Measurements from ENCODE around the gene ARL11.
A peak's percentile ranks its signal among the peaks of the same experiment; 100 is the strongest.

The ARL11 gene

DNA sequence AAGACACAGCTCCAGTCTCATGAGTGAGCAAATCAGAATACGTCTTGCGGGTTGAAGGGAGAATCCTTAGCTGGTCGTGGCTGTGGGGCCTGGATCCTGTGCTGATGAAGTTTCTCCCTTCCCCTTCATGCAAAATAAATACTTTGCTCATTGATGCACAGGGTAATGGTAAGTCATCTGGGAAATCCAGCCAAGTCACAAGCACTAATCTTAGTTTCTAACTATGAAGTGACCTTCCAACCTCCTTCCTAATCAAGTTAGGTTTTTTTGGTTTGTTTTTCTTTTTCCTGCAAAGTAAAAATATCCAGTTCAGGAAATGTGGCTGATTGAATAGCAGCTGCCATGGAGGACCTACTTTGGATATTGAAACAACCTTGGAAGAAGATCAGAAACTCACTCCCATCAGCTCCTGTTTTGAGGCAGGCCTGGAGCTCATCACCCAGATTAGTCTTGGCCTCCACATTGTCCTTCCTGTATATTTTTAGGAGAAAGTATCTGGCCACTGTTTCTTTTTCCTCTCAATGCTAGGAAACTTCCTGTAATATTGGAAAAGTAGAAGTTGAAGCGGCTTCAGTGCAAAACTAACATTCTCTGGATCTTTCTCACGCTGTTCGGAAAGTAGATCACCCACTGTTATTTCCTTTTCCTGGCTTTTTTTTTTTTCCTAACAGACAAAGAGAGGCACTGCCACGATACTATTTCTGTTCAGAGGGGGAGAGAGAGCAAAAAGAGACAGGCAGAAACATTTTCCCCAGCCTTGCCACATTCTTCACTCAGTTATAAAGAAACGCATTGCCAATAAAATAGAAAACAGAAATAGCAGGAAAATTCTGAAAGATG, 12.3 kb upstream of the ARL11 start:
- DNase-seq = no peak

DNA sequence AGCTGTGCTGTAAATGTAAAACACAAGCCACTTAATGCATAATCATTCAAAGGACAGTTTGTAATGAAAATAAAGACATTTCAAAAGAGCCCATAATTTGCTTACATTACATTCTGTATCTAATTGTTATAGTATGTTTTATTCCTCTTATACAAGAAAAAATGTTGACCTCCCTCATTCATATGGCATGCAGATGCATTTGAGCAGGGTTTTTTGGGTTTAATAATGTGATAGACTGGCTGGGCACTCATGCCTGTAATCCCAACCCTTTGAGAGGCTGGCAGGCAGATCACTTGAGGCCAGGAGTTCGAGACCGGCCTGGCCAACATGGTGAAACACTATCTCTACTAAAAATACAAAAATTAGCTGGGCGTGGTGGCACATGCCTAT, 11.6 kb upstream of the ARL11 start:
- no peak for DNase-seq

DNA sequence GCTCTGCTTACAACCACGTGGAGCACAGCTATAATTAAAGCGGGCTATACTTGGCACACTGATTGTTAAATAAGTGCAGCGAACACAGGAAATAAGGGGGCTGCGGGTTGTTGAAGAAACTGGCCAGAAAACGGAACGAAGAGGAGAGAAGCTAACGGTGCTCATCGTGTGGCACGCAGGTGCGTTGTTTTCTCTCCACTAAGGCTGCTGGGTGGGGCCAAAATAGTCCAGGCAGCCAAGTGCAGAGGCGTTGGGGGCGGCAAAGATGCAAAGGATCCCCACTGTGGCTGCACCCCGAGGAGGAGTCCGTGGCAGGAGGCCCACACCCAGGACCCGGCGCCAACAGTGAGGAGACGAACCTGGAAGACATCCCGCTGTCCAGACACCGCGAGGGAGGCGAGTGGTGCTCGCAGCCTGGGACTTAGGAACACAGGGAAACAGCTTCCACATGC, 8.1 kb upstream of the ARL11 start:
- DNase-seq = peak; percentile 60

DNA sequence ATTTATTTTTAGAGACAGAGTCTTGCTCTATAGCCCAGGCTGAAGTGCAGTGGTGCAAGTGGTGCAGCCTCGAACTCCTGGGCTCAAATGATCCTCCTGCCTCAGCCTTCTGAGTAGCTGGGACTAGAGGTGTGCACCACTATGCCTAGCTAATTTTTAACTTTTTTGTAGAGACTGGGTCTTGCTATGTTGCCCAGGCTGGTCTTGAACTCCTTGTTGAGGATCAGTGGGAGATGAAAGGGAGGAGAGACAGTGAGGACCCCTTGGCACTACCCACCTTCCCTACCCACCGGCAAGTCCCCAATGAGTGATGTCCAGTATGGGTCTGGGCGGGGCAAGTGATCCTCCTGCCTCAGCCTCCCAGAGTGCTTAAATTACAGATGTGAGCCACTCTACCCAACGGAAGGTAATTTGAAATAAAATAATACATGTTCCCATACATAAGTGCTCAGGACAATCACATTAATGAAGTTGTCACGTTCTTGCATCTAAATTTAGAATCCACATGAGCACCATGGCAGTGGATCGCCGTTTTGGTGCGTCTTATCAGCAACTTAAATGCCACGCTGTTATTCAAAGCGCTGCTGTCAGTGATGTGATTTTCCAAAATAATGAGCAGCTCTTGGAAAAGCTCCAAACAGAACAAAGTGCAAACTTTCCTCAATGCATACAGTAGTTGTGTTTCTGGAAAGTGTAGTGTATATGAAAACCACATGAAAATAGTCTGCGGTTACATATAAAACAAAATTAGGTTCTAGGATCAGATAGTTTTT, 5.9 kb upstream of the ARL11 start:
- DNase-seq = no peak

DNA sequence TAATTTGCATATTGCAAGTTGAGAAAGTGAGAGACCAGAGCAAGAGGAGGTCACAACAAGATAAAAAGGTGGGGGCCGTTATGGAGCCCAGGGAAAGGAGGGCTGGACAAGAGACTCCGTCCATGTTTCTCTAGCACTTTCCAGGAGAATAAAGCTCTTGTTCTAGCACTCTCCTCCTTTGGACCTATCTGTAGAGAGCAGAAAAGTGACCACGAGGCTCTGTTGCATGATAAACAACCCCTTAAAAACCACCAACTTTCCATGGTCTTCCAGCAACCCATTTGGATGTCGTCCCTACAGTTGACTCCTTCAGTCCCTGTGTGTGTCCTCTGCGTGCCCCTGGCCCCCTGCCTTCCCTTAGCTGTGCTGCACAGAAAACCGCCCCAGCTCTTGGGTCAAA, 4.1 kb upstream of the ARL11 start:
- DNase-seq = no peak

DNA sequence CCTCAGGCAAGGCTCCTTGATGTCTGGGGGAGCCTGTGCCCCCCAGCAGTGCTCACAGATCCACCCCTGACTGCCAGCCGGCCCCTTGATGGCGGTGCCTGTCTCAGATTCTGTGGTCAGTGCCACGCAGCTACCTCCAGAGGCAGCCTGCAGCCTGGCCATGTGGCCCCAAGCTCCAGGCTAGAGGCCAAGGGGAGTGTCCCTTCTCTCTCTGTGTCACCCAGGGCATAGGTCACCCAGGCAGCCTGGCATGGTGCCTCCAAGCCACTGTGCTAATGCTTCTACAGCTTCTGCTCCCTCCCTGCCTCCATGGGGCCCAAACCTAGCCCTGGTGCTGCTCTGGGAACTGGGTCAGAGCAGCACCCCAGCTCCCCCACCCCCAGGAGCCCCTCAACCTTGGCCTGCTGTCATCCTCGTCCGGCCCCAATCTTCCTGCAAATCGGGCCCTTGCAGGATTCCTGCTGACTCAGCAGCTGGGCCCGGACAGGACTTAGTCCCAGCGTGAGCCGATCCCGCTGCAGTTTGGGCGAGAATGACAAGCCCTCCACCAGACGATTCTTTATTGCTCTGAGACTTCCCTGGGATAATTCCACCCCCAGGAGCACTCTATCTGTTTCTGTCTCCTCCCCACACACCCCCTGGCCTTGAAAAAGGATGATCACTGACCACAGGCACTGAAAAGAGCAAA, 2.8 kb upstream of the ARL11 start:
- DNase-seq = no peak

DNA sequence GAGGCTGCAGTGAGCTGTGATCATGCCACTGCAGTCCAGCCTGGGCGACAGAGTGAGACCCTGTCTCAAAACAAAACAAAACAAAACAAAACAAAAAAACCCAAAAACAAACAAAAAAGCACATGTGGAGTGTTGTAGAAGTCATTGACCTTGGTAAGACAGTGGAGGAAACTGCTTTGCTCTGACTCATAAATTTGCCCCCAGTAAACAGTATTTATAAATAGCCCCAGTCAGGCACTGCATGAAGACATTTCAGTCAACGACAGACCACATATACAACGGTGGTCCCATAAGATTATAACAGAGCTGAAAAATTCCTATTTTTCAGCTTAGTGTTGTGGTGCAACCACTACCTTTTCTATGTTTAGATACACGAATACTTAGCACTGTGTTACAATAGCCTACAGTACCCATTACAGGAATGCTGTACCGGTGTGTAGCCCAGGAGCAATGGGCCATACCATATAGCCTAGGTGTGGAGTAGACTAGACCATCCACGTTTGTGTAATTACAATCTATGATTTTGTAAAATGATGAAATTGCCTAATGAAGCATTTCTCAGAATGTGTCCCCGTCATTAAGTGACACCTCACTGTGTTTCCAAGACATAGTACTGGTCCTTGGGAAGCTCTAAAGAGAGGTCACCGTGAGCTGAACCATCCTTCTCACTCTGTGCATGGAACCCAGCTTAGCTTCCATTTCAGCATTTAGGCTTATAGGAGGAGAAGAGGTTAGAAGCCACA, 1.1 kb downstream of the ARL11 start:
- DNase-seq = no peak

DNA sequence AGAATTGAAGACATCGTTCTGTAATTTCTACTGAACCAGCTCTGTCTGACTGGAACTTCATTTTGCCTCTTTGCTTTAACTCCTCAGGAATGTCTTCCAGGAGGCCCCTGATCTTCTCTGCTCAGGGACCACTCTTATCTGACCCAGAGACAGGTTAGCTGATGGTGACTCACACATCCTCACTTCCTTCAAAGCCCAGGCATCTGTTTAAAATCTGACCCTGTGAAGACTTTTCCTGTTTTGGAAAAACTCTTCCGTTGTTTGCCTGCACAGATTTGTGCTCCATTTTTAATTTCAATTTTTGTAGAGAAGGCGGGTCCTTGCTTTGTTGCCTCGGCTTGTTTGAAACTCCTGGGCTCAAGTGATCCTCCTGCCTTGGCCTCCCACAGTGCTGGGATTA, 1.6 kb downstream of the ARL11 start:
- no peak for DNase-seq

DNA sequence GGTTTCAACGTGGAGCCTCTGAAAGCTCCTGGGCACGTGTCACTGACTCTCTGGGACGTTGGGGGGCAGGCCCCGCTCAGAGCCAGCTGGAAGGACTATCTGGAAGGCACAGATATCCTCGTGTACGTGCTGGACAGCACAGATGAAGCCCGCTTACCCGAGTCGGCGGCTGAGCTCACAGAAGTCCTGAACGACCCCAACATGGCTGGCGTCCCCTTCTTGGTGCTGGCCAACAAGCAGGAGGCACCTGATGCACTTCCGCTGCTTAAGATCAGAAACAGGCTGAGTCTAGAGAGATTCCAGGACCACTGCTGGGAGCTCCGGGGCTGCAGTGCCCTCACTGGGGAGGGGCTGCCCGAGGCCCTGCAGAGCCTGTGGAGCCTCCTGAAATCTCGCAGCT, 2.3 kb downstream of the ARL11 start:
- DNase-seq = no peak

DNA sequence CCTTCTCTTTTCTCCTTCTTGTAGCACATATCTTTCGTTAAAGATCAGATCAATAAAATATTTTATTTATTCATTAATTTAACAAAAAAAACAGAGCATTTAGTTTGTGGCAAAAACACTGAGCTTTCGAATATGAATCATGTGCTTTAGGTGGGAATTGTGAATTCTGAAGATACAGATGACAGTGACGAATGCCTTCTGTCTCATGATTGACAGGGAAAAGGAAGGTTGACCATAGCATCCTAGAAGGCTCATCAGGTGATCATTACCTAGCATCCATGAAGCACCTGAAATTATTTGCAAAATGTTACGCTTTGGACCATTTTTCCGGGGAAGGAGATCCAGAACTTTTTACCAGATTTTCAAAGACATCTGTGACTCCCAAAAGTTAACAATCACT, 3.8 kb downstream of the ARL11 start:
- no peak for DNase-seq

DNA sequence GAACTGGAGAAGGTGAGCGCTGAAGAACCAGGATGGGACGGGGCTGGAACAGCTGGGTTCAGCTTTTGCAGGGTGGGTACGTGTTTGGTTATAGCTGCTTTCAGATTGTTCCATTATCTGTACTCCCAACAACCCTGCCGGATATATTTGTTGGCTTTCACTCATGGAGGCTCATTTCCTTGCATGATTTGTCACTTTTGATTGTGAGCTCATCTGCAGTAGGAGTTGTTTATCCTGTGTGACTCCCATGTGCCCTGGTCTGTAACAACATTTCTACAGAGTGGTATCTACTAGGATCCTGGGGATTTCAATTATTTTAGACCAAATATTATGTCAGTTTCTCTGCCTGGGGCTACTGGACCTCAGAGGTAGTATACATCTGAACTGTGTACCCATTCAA, 5.4 kb downstream of the ARL11 start:
- DNase-seq = no peak

DNA sequence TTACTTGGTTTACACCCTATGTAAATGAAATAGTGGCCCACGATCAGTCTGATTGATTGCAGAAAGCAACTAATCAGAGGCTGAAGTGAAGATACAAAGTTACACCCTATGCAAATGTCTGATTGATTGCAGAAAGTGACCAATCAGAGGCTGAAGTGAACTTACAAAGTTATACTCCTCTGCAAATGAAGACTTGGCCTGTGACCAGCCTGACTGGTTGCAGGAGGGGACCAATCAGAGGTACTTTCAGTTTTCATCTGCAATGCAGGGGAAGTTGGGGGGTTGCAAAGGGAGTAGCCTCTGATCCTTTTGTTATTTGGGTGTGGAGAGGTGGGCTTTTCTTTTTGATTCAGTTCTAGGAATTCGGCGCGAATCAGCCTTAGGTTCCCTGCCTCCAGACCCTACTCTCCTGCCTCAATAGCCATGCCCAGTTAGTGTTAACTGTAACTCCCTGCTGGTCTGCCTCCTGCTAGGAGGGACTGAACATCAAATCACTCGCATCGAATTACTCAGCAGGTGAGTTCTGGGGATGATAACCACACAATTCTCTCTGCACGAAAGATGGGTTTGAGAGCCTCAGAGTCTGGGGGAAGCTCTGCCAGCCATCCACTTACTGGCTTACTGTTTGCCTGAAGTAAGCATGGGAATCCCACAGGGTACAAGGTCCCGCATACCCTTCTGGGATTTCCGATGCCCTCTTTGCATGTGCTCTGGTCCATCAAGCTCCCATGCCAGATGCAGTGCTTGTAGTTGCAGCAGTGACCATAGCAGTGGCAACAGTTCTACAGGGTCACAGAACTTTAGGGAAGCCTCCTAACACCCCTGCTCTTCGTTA, 7.5 kb downstream of the ARL11 start:
- DNase-seq = peak; percentile 61

DNA sequence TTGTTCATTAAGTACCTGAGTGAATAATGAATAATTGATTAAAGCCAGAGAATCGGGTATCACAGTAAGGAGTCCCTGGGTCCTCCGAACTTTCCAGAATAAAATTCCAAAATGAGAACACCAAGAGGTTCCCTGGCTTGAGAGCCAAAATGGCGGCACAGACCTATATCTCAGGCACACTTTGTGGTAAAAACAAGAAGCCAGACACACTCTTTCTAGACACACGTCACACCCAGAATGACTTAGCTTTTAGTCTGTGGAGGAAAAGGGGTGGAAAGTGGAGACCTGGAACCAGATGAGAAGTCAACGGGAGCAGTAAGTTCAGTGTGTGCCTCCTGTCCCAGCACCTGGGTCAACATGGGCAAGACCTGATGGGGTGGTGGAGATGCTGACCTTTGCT, 8.4 kb downstream of the ARL11 start:
- DNase-seq = no peak

DNA sequence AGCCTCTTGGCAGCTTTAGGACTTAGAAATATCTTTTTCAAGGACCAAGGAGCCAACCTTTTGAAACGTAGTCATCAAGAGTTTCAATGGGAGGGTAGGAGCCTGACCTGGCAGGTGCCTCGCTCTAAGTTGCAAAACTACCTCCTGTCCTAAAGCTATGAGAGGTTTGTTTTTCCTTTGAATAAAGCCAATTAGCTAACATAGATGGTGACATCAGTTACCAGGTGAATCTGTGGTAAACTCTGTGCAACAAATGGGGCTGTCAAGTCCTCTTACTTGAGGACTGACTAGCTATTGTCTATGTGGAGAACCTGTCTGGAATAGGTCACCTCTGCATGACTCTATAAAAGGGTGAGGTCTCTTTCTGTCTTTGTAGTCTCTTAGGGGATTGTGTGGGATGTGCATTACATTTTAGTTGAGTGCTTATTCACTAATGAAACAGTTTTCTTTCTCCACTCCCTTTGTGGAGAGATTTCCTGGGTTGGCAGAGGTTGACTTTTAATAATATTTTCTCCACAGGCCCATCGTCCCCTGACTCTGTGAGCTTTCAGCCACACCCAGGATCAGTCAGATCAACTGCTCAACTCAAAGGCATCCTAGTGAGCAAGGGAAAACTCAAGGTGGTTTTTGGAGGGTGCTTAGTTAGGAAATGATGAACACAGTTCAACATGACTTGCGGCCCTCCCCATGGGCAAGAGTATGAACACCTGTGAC, 9.9 kb downstream of the ARL11 start:
- no peak for DNase-seq

DNA sequence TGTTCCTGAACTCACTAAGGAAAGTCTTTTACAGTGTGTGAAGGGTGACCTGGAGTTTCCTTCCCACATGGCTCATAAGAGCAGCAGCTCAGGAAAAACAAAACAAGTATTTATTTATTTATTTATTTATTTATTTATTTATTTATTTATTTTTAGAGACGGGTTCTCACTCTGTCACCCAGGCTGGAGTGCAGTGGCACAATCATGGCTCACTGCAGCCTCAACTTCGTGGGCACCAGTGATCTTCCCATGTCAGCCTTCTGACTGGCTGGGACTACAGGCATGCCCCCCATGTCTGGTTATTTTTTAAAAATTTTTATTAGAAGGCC, 10.4 kb downstream of the ARL11 start:
- no peak for DNase-seq

DNA sequence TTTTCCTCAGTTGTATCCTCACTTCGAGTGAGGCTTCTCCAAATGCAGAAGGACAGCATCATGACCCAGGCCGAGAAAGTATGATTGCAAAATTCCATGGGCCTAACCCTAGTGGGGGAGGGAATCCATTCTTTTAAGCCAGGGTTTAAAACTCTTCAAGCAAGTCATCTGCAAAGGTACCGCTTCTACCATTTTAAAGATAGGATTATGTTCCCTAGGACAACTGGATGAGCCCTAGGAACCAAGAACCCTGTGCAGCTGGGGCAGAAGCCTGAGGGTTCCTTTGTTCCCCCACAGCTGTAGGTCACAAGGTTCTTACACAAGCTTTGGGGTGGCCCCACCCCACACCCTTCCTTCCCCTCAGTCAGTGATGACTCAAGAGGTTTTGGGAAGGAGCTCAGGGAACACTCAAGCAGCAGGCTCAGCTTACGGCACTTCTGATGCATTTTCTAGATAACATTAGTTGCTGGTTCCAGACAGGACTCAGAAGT, 13.5 kb downstream of the ARL11 start:
- no peak for DNase-seq

DNA sequence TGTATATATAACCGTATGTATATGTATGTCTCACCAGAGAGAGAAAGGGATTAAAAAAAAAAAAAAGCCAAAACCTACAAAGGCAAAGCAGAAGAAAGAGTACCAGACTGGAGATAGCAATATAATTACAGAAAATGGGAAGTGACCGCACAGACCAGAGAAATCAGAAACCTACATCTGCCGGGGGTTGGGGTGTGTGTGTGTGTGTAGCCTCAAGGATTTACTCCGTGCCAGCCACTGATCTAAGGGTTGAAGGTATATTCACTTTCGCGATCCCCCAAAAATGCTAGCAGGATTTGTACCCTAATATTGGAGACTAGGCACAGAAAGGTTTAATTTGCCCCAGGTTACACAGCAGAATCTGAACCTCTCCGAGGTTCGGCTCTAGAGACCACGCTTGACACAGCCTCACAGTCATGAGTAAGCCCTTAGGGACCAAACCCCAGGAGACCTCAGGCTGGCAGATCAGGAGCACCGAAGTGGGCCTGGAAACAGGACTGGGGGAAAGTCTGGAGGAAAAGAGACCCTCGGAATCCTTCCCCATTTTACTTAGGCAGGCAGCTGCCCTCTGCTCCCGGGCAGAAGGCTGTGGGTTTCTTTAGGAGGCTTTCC, 14.8 kb downstream of the ARL11 start:
- no peak for DNase-seq

DNA sequence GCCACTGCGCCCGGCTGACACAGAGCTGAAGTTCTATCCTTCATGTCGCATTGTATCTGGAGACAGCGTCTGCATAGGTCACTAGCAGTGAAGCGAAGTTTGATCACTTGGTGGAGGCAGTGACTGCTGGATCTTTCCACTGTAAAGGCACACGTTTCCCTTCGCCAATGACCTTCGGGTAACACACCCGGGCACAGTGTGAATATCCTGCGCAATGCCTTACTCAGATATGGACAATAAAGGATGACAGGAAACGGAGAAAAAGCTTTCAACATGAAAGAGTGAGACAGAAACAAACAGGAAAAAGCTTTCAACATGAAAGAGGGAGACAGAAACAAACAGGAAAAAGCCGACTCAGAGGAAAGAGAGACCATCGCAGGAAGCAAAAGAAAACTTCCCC, 17.1 kb downstream of the ARL11 start:
- no peak for DNase-seq

DNA sequence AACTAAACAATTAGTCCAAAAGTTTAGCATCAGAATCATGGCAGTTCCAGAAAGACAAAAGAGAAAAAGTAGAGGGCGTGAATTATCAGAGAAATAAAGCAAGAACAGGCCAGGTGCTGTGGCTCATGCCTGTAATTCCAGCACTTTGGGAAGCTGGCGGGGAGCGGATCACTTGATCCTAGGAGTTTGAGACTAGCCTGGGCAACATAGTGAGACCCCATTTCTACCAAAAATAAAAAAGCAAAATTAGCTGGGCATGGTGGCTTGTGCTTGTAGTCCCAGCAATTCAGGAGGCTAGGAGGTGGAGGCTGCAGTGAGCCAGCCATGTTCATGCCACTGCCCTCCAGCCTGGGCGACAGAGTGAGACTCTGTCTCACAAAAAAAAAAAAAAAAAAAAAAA, 18.4 kb downstream of the ARL11 start:
- DNase-seq = no peak

DNA sequence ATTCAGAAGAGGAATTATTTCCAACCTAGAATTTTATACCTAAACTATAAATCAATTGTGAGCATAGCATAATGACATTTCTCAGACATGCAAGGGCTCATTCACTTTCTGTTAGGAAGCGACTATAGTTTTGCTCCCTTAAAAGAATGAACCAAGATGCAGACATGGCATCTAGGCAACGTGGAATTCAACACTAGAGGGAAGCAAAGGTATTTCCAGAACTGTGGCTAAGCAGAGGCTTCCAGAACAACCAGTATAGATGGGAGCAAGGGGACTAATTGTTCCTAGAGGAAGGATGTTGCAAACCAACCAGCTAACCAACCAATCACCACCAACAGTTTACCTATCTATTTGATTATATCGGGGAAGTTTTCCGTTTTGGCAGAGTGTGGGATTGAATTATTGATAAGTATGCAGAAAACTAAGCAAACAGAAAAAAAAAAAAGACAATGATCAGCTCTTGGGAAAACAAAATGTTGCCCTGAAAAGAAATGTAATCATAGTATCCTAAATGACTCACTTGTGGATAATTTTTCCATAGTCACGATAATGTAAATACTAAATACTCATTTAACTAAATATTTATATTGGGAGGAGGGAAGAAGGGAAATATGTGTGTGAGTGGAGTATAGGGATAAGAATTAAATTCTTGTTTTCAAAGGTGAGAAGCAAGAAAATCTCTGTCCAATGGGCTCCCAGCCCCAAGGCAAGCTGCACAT, 21.1 kb downstream of the ARL11 start:
- no peak for DNase-seq
